Measurements from ENCODE around the gene CHRM4.

The CHRM4 gene

DNA sequence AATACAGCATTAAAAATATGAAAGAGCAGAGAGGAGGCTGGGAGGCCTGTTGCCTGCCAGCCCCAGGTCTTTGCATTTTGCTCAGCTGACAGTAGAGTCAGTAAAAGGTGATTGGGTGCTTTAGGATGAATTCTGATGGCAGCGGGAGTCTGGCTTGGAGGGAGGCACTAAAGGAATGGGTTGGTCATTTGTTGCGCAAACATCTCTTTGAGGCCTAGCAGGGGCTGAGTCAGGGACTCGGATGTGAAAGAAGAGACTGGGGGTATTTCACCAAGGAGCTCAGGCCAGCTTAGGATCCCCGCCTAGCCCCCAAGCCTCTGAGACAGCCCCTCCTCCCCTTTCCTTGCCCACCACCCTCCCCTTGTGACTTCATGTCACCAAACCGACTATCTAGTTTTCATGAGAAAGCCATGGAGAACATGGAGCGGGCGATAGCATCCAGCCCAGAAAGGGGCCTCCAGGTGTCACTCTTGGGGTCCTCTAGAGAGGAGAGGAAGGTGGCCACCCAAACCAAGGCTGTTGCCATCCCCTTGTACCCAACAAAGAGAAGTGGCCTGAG, 34.6 kb downstream of the CHRM4 start:
- Histone ChIP-seq H3K4ac (ENCODE audit: low read depth in 1 of 2, low read length in 2 of 2) (no peak overlapping the region), H2BK120ac (ENCODE audit: low read depth, low read length) (no peak overlapping the region), H2AFZ (ENCODE audit: low read depth, low read length) (no peak overlapping the region), H4K8ac (ENCODE audit: low read length) (peak overlapping the region; percentile 39), H3K27me3 (ENCODE audit: control insufficient read depth in 1 of 2, insufficient read depth in 1 of 2, low read length in 2 of 2) (no peaks in the 10 kb centered on the region), H3K4me1 (ENCODE audit: control insufficient read depth, insufficient read depth, low read depth, low read length) (peaks cover 44% of the 10 kb centered on the region), H2BK15ac (ENCODE audit: low read depth, poor library complexity, severe bottlenecking) (no peak overlapping the region), H3K9ac (ENCODE audit: low read length) (no peak overlapping the region), H3K9me3 (ENCODE audit: control insufficient read depth, low read length) (no peaks in the 10 kb centered on the region), H3K14ac (ENCODE audit: low read length in 2 of 2) (no peak overlapping the region), H3K4me2 (ENCODE audit: low read length, poor library complexity, severe bottlenecking) (no peak overlapping the region), H3K23ac (ENCODE audit: low read length in 2 of 2) (no peak overlapping the region), H3K79me1 (replicated peaks; ENCODE audit: low read length, poor library complexity, severe bottlenecking) (peaks cover 25% of the 10 kb centered on the region), H3K18ac (ENCODE audit: low read depth in 1 of 2, low read length in 2 of 2) (peak overlapping the region; percentile 14 to 58), H2BK12ac (ENCODE audit: low read length in 2 of 2) (peak overlapping the region; percentile 17 to 28), H2AK5ac (ENCODE audit: low read length, severe bottlenecking) (peak overlapping the region; percentile 48), H3K4me3 (ENCODE audit: insufficient read depth in 1 of 2, low read depth in 1 of 2, low read length in 2 of 2) (no peak overlapping the region), H4K91ac (ENCODE audit: low read length) (no peak overlapping the region), H2BK5ac (ENCODE audit: low read depth, low read length, poor library complexity, severe bottlenecking) (no peak overlapping the region), H3K27ac (ENCODE audit: low read length, poor library complexity, severe bottlenecking) (peak overlapping the region; percentile 74), H3K36me3 (ENCODE audit: control insufficient read depth in 1 of 2, insufficient read depth in 2 of 2, low read depth in 1 of 2, low read length in 2 of 2) (peaks cover 0 to 20% of the 10 kb centered on the region in 2 experiments)
- WGBS: 81% methylated on average over 6 of the region's 7 CpGs
- peak; percentile 84 for DNase-seq

DNA sequence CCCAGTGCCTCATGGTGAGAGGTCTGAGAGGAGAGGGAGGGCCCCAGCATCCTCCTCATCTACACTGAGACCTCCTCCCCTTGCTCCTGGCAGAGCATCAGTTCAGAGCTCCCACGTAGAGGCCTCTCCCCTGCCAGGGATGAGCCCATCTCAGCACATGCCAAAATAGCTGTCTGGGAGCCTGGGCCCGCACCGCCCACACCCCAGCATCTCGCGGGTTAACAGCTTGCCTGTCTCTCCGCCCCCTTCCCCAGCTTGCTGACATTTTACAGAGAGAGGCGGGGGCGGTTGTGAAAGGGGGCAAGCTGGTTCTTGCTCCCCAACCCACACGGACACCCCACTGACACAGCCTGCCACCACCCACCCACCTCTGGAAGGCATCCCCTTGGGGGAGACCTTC, 37.9 kb downstream of the CHRM4 start:
- H3K18ac ChIP-seq (ENCODE audit: low read depth in 1 of 2, low read length in 2 of 2): no peak overlapping the region
- H3K4me3 ChIP-seq (ENCODE audit: insufficient read depth in 1 of 2, low read depth in 1 of 2, low read length in 2 of 2): no peak overlapping the region
- H3K27ac ChIP-seq (ENCODE audit: low read length, poor library complexity, severe bottlenecking): no peak overlapping the region
- H2BK5ac ChIP-seq (ENCODE audit: low read depth, low read length, poor library complexity, severe bottlenecking): no peak overlapping the region
- H4K8ac ChIP-seq (ENCODE audit: low read length): no peak overlapping the region
- no peak for DNase-seq
- no peaks in the 10 kb centered on the region for H3K9me3 ChIP-seq (ENCODE audit: control insufficient read depth, low read length)
- H2AFZ ChIP-seq (ENCODE audit: low read depth, low read length): no peak overlapping the region
- H2BK15ac ChIP-seq (ENCODE audit: low read depth, poor library complexity, severe bottlenecking): no peak overlapping the region
- no peak overlapping the region for H3K4ac ChIP-seq (ENCODE audit: low read depth in 1 of 2, low read length in 2 of 2)
- H3K79me1 ChIP-seq (replicated peaks; ENCODE audit: low read length, poor library complexity, severe bottlenecking): peaks cover 36% of the 10 kb centered on the region
- peak overlapping the region; percentile 14 for H4K91ac ChIP-seq (ENCODE audit: low read length)
- peaks cover 0 to 27% of the 10 kb centered on the region in 2 experiments for H3K36me3 ChIP-seq (ENCODE audit: control insufficient read depth in 1 of 2, insufficient read depth in 2 of 2, low read depth in 1 of 2, low read length in 2 of 2)
- peaks cover 44% of the 10 kb centered on the region for H3K4me1 ChIP-seq (ENCODE audit: control insufficient read depth, insufficient read depth, low read depth, low read length)
- H2BK120ac ChIP-seq (ENCODE audit: low read depth, low read length): no peak overlapping the region
- no peak overlapping the region for H3K23ac ChIP-seq (ENCODE audit: low read length in 2 of 2)
- no peak overlapping the region for H3K9ac ChIP-seq (ENCODE audit: low read length)
- H3K27me3 ChIP-seq (ENCODE audit: control insufficient read depth in 1 of 2, insufficient read depth in 1 of 2, low read length in 2 of 2): no peaks in the 10 kb centered on the region
- H3K4me2 ChIP-seq (ENCODE audit: low read length, poor library complexity, severe bottlenecking): no peak overlapping the region
- H2BK12ac ChIP-seq (ENCODE audit: low read length in 2 of 2): no peak overlapping the region
- H3K14ac ChIP-seq (ENCODE audit: low read length in 2 of 2): peak overlapping the region in 1 of 2 experiments; percentile 10
- no peak overlapping the region for H2AK5ac ChIP-seq (ENCODE audit: low read length, severe bottlenecking)
- 66% methylated on average over 8 of the region's 9 CpGs for WGBS

DNA sequence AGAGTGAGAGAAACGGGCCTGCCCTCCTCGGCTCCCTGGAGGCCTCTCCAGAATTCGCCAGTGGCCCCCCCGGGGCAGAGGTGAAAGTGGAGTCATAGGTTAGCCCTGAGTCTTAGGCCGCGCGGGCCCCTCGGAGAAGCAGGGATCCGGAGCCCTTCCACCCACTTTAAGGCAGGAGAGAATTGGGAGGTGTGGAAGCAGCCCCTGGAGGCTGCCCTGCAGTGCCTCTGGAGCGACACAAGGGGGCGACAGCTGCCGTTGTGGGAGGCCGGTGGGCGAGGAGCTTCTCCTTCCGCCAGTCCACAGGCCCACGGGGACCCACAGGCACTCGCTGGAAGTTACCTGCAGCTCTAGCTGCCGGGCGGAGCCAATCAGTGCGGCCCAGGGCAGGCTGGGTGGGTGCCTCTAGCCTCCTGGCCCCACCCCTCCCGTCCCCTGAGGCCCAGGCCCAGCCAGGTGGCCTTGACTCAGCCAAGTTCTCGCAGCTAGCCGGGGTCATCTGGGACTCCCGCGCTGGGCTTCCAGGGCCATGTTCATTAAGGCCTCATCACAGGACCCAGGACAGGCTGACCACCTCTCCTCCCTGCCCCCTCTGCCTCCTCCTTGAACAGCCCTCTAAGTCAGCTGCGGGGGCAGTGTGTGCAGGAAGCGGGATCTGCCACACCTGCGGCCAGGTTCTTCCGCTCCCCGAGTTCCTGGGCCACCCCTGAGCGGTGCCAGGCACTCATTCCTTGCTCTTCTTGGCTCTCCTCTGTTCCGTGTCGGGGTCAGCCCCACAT, 39.3 kb downstream of the CHRM4 start:
- Histone ChIP-seq H3K4me1 (ENCODE audit: control insufficient read depth, insufficient read depth, low read depth, low read length) (peaks cover 47% of the 10 kb centered on the region), H3K23ac (ENCODE audit: low read length in 2 of 2) (peak overlapping the region in 1 of 2 experiments; percentile 40)
- WGBS: 63% methylated on average over 33 of the region's 33 CpGs

DNA sequence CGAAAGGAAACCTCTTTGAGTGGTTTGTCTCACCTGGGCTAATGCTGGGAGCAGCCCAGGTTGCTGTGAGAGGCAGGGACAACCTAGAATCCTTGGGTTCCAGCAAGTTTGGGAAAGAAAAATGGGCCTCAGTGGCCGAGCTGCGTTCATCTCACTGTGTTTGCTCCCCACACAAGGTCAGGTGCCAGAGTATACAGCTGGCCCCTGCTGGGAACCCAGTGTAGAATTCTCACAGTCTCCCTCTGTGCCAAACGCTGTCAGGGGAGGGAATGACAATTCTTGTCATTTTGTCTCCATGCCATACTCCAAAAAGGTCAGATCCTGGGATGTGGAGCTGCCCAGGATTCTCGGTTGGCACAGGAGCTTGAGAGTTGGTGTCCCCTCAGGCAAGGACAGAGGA, 40.0 kb downstream of the CHRM4 start:
- Histone ChIP-seq H3K27me3 (ENCODE audit: control insufficient read depth in 1 of 2, insufficient read depth in 1 of 2, low read length in 2 of 2) (no peaks in the 10 kb centered on the region), H3K18ac (ENCODE audit: low read depth in 1 of 2, low read length in 2 of 2) (no peak overlapping the region), H3K4me3 (ENCODE audit: insufficient read depth in 1 of 2, low read depth in 1 of 2, low read length in 2 of 2) (no peak overlapping the region), H3K4me2 (ENCODE audit: low read length, poor library complexity, severe bottlenecking) (no peak overlapping the region), H3K4me1 (ENCODE audit: control insufficient read depth, insufficient read depth, low read depth, low read length) (peaks cover 45% of the 10 kb centered on the region), H4K8ac (ENCODE audit: low read length) (no peak overlapping the region), H3K9ac (ENCODE audit: low read length) (no peak overlapping the region), H3K27ac (ENCODE audit: low read length, poor library complexity, severe bottlenecking) (no peak overlapping the region), H2BK12ac (ENCODE audit: low read length in 2 of 2) (no peak overlapping the region), H3K23ac (ENCODE audit: low read length in 2 of 2) (no peak overlapping the region), H4K91ac (ENCODE audit: low read length) (no peak overlapping the region), H3K4ac (ENCODE audit: low read depth in 1 of 2, low read length in 2 of 2) (no peak overlapping the region), H2BK15ac (ENCODE audit: low read depth, poor library complexity, severe bottlenecking) (no peak overlapping the region), H3K36me3 (ENCODE audit: control insufficient read depth in 1 of 2, insufficient read depth in 2 of 2, low read depth in 1 of 2, low read length in 2 of 2) (peaks cover 0 to 27% of the 10 kb centered on the region in 2 experiments), H2BK120ac (ENCODE audit: low read depth, low read length) (no peak overlapping the region), H3K79me1 (replicated peaks; ENCODE audit: low read length, poor library complexity, severe bottlenecking) (peaks cover 42% of the 10 kb centered on the region), H2AK5ac (ENCODE audit: low read length, severe bottlenecking) (no peak overlapping the region), H2BK5ac (ENCODE audit: low read depth, low read length, poor library complexity, severe bottlenecking) (no peak overlapping the region), H3K14ac (ENCODE audit: low read length in 2 of 2) (peak overlapping the region in 1 of 2 experiments; percentile 21), H2AFZ (ENCODE audit: low read depth, low read length) (no peak overlapping the region), H3K9me3 (ENCODE audit: control insufficient read depth, low read length) (no peaks in the 10 kb centered on the region)
- 76% methylated on average over 4 of the region's 5 CpGs for WGBS
- DNase-seq: no peak

More for the DNA sequence above, 39.3 kb downstream of the CHRM4 start:
- Histone ChIP-seq H3K4me2 (ENCODE audit: low read length, poor library complexity, severe bottlenecking) (no peak overlapping the region), H4K8ac (ENCODE audit: low read length) (peak overlapping the region; percentile 8), H2BK12ac (ENCODE audit: low read length in 2 of 2) (peak overlapping the region in 1 of 2 experiments; percentile 51), H4K91ac (ENCODE audit: low read length) (no peak overlapping the region), H3K27me3 (ENCODE audit: control insufficient read depth in 1 of 2, insufficient read depth in 1 of 2, low read length in 2 of 2) (no peaks in the 10 kb centered on the region), H2BK15ac (ENCODE audit: low read depth, poor library complexity, severe bottlenecking) (no peak overlapping the region), H2AFZ (ENCODE audit: low read depth, low read length) (no peak overlapping the region), H3K9me3 (ENCODE audit: control insufficient read depth, low read length) (no peaks in the 10 kb centered on the region), H3K18ac (ENCODE audit: low read depth in 1 of 2, low read length in 2 of 2) (peak overlapping the region in 1 of 2 experiments; percentile 18), H3K36me3 (ENCODE audit: control insufficient read depth in 1 of 2, insufficient read depth in 2 of 2, low read depth in 1 of 2, low read length in 2 of 2) (peaks cover 0 to 27% of the 10 kb centered on the region in 2 experiments), H3K4ac (ENCODE audit: low read depth in 1 of 2, low read length in 2 of 2) (no peak overlapping the region), H3K4me3 (ENCODE audit: insufficient read depth in 1 of 2, low read depth in 1 of 2, low read length in 2 of 2) (no peak overlapping the region), H2BK120ac (ENCODE audit: low read depth, low read length) (no peak overlapping the region), H3K79me1 (replicated peaks; ENCODE audit: low read length, poor library complexity, severe bottlenecking) (peaks cover 42% of the 10 kb centered on the region), H3K27ac (ENCODE audit: low read length, poor library complexity, severe bottlenecking) (no peak overlapping the region), H2AK5ac (ENCODE audit: low read length, severe bottlenecking) (peak overlapping the region; percentile 78), H2BK5ac (ENCODE audit: low read depth, low read length, poor library complexity, severe bottlenecking) (no peak overlapping the region), H3K9ac (ENCODE audit: low read length) (no peak overlapping the region), H3K14ac (ENCODE audit: low read length in 2 of 2) (peak overlapping the region in 1 of 2 experiments; percentile 21)
- DNase-seq: peak; percentile 51

All from mesenchymal stem cell (in vitro differentiated cells and primary cell).